ENCODE data around the gene AP4E1.

Gene AP4E1

DNA sequence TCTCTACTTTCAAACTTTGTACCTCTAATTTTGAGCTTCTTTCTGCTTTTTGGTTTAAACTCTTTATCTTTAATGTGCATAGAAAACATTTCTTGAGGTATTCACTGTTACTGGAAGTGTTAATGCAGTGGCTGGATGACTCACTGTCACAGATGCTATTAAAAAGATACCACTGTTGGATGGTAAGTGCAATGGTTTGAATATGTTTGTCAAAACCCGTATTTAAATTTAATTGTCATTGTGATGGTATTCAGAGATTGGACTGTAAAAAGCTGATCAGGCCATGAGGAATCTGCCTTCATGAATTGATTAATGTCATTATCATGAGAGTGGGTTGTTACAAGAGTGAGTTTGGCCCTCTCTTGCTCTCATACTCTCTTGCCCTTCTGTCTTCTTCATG lies 70.6 kb downstream of the AP4E1 start:
- TF ChIP-seq, protein P1, sequence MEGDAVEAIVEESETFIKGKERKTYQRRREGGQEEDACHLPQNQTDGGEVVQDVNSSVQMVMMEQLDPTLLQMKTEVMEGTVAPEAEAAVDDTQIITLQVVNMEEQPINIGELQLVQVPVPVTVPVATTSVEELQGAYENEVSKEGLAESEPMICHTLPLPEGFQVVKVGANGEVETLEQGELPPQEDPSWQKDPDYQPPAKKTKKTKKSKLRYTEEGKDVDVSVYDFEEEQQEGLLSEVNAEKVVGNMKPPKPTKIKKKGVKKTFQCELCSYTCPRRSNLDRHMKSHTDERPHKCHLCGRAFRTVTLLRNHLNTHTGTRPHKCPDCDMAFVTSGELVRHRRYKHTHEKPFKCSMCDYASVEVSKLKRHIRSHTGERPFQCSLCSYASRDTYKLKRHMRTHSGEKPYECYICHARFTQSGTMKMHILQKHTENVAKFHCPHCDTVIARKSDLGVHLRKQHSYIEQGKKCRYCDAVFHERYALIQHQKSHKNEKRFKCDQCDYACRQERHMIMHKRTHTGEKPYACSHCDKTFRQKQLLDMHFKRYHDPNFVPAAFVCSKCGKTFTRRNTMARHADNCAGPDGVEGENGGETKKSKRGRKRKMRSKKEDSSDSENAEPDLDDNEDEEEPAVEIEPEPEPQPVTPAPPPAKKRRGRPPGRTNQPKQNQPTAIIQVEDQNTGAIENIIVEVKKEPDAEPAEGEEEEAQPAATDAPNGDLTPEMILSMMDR (IDR thresholded peaks at IDR 0.05), result no peak
- no peak for DNase-seq (ENCODE audit: low spot score)
- Histone ChIP-seq H3K27ac (no peak overlapping the region), H3K4me3 (no peak overlapping the region)

- Histone ChIP-seq H3K27ac (no peak overlapping the region), H3K4me3 (no peak overlapping the region)
- DNase-seq (ENCODE audit: low spot score), result no peak
- TF ChIP-seq, protein P1 (IDR thresholded peaks at IDR 0.05), result no peak
Measured at GRCh38 chr15:50993598-50993997, 85.1 kb downstream of the AP4E1 start.

DNA sequence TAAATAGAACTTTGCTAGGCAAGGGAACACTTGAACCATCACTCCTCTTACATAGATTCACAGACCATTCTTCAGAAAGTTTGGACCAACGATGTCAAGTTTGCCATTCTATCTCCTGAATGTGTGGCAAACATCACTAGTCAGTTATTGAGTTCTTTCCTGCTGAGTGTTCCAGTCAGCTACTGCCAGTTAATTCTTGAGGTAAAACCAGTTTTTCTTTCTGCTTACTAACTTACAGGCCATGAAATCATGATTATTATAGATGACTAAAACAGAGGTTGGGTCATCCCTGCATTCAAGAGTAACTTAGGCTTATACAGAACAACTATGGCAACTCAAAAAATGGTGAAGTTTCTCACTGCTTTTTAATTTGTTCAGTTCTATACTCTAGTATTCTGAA lies 88.2 kb downstream of the AP4E1 start:
- H3K27ac ChIP-seq, result no peak overlapping the region
- no peak overlapping the region for H3K4me3 ChIP-seq
- DNase-seq (ENCODE audit: low spot score), result no peak
- TF ChIP-seq, protein P1 (IDR thresholded peaks at IDR 0.05), result no peak

- TF ChIP-seq, protein P1 (IDR thresholded peaks at IDR 0.05), result no peak
- no peak for DNase-seq (ENCODE audit: low spot score)
- H3K4me3 ChIP-seq, result no peak overlapping the region
- no peak overlapping the region for H3K27ac ChIP-seq
Measured at GRCh38 chr15:50997371-50998051, 89.0 kb downstream of the AP4E1 start.

- Histone ChIP-seq H3K27ac (no peak overlapping the region), H3K4me3 (no peak overlapping the region)
- DNase-seq (ENCODE audit: low spot score), result no peak
- TF ChIP-seq, protein P1 (IDR thresholded peaks at IDR 0.05), result no peak
Measured at GRCh38 chr15:51004103-51004551, 95.6 kb downstream of the AP4E1 start.

GRCh38 chr15:51006336-51006985 lies 98.0 kb downstream of the AP4E1 start:
- Histone ChIP-seq H3K27ac (no peak overlapping the region), H3K4me3 (no peak overlapping the region)
- TF ChIP-seq, protein P1 (IDR thresholded peaks at IDR 0.05), result no peak

DNA sequence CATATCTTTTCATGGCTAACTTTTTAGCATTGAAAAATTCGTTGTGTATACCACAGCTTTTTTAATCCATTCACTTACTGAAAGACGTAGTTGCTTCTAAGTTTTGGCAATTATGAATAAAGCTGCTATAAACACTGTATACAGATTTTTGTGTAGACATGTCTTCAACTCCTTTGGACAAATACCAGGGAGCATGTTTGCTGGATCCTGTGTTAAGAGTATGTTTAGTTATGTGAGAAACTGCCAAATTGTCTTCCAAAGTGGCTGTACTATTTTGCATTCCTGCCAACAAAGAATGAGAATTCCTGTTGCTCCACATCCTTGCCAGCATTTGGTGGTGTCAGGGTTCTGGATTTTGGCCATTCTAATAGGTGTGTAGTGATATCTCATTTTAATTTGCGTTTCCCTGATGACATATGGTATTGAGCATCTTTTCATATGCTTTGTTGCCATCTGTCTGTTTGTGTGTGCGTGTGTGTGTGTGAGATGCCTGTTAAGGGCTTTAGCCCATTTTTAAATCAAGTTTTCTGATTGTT lies 98.7 kb downstream of the AP4E1 start:
- H3K4me3 ChIP-seq, result no peak overlapping the region
- no peak for DNase-seq (ENCODE audit: low spot score)
- TF ChIP-seq, protein P1 (IDR thresholded peaks at IDR 0.05), result no peak
- H3K27ac ChIP-seq, result no peak overlapping the region

More at GRCh38 chr15:51006336-51006985, 98.0 kb downstream of the AP4E1 start:
- DNase-seq (ENCODE audit: low spot score), result no peak

Data from coronary artery (tissue), 2 donors.